PC-9 (cell line): ENCODE measurements around the gene ABCC3.

Experiments used
- CTCF ChIP-seq: fragments of 200-600 bp; sonication (generic); conservative IDR thresholded peaks from 2 replicates; pipeline ENCODE4 v1.6.1; 2017; ENCODE audit warnings: mixed run types, antibody characterized with exemption, mild to moderate bottlenecking, moderate library complexity
- EZH2 ChIP-seq: fragments of 200-600 bp; sonication (generic); IDR thresholded peaks from 2 replicates; pipeline ENCODE4 v1.8.0; 2017; ENCODE audit warnings: antibody characterized with exemption, low read depth

- TF ChIP-seq CTCF (no peak), EZH2 (no peak)
Measured at GRCh38 chr17:50633683-50634082, 998 bp upstream of the ABCC3 start.
